T-helper 1 cell (primary cell): ENCODE results near the gene BEX2.
"Not testable (repeated sequence)": the region's sequence is repeated elsewhere in the genome, so short reads cannot be mapped to it uniquely, and the experiment has no call there.

ENCODE experiments used
- DNase-seq, 5 donors: peaks; one replicate each; pipeline ENCODE4 v3.0.0-alpha.2; 2012 to 2020
- total RNA-seq, 4 donors: gene quantifications; one replicate each; lab custom pipeline; 2026; lab: John Stamatoyannopoulos, UW

The BEX2 gene
- total RNA-seq, result 15.3 to 29.6 (median 25.8) reads per million in 4 donors

- DNase-seq, result peak; percentile 70 to 82 (median 77)
Measured at GRCh38 chrX:103310555-103311398, at the start of gene BEX2. BEX2 (minus strand) TSS chrX:103310990; CDS start chrX:103309976, 1,014 bp downstream.

DNA sequence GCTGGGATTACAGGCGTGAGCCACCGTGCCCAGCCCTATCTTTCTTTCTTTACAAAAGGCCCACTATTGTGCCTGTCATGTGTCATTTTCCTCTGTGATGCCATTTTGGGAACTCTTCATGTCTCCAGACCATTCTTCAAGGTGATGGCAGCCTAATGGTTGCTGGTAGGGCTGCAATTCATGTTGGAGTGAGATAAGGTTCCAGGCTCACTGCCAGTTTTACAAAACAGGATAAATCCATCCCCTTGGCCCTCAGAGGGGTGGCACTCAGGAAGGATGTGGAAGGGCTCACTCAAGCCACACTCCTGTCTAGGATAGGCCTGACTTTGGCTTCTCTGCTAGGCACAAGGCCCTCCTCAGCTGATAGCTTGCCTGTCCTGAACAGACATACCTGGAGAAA, 49.3 kb upstream of the BEX2 start:
- DNase-seq, result no peak

- not testable (repeated sequence) for DNase-seq
Measured at GRCh38 chrX:103359605-103360004, 48.8 kb upstream of the BEX2 start.

GRCh38 chrX:103357871-103358270, 47.1 kb upstream of the BEX2 start:
- no peak for DNase-seq

GRCh38 chrX:103356858-103357257, 46.1 kb upstream of the BEX2 start:
- no peak for DNase-seq

DNA sequence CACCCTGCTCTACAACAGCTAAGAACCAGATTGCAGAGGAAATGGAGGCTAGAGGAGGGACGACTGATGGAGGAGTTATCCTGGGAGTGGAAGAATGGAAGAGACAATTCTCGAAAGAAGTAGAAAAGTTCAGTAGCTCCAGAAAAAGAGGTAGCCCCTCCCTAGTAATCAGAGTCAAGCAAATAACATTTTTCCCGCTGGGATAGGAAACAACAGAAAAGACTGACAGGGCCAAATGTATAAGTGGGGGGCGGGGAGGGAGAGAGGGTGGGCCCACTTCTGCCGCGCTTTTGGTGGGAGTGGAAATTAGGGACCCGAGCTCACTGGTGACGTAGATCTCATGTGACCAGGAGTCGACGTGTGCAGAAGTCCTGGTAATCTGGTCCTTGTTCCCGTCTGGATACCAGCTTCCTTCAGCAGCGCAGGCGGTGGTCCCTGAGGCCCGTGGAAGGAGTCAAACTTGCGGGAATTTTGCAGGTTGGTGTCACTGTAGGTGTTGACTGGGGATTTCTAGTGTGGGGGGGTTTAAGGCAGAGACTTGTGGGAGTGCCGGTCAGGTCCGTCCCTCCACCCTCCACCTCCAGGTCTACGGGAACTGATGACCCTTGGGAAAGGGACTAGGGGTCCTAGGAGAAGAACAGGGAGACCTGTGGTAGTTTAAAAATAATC, 45.5 kb upstream of the BEX2 start, which contains the start of gene TCEAL9:
TSS of gene TCEAL9 (plus strand) at position 377 of the 669 bp plus-strand sequence. CDS start 1,179 bp downstream, outside the sequence.
- DNase-seq, result no peak

DNA sequence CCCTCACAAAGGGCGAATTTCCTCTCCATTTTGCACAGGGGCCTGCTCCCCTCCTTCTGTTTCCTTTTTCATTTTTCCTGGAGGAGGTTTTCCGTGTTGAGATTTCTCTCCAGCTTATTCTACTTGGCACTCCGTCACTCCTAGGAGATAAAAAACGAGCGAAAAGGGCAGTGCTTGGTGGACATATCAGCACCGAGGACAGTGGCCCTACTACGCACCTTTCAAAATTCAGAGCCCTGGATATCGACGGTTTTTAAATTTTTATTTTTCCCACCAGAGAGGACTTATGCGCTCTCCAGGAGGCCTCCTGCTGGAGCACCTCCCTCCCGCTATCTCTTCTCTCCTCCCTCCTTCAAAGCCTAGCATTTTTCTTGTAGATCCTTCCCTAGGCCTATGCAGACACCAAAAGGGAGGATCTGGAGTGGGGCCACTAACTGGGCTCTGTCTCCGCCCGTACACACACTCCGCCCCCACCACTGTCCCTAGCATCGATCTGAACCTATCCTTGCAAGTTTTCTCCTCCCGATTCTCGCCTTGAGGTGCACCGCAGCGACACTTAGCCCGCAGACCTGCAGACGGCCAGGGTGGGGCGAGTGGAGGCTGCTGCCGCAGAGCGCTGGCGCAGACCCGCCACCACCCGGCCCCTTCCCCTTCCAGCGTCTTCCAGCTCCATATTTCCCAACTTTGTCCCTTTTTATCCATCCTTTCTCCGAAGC, 37.0 kb upstream of the BEX2 start:
- DNase-seq, result no peak

DNA sequence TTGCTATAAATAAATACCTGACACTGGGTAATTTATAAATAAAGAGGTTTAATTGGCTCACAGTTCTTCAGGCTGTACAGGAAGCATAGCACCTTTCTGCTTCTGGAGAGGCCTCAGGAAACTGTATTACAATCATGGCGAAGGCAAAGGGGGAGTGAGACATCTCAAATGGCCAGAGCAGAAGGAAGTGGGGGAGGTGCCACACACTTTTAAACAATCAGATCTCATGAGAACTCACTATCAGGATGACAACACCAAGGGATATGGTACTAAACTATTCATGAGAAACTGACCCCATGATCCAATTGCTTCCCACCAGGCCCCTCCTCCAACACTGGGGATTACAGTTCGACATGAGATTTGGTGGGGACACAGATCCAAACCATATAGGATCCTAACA, 33.8 kb upstream of the BEX2 start:
- DNase-seq, result no peak

GRCh38 chrX:103343105-103343504, 32.3 kb upstream of the BEX2 start:
- DNase-seq, result peak in 3 of 5 donors; percentile 3 to 27 (median 10)

GRCh38 chrX:103338663-103339062, 27.9 kb upstream of the BEX2 start:
- DNase-seq, result no peak

DNA sequence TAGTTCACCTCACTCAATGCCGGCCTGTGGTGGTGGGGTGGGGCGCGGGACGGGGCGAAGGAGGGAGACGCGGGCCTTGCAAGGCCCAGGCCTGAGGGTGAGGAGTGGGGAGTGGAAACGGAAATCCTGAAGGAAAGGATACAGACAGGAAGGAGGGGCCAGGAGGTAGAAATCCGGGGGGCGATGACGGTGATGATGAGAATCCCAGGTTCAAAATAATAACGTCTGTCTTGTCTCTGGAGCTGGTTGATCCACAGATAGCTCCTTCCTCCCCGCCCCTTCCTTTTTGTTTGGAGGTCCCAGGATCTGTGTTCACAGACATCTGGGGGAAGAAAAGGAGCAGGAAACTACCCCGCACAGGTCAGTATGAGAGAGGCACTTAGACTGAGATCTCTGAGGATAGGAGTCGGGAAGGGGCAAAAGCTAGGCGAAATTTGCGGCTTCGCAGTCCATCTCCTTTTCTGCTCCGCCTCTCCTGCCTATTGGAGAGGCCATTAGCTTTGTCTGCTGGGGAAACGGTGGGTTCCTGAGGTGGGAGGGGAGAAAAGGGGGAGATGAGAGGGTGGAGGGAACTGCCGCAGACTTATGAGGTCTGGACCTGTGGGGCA, 20.0 kb upstream of the BEX2 start:
- no peak for DNase-seq

- no peak for DNase-seq
Measured at GRCh38 chrX:103329991-103330390, 19.2 kb upstream of the BEX2 start, which contains the start of gene TCEAL7. TCEAL7 (plus strand) TSS chrX:103330239; CDS start chrX:103331404, 1,165 bp downstream.

DNA sequence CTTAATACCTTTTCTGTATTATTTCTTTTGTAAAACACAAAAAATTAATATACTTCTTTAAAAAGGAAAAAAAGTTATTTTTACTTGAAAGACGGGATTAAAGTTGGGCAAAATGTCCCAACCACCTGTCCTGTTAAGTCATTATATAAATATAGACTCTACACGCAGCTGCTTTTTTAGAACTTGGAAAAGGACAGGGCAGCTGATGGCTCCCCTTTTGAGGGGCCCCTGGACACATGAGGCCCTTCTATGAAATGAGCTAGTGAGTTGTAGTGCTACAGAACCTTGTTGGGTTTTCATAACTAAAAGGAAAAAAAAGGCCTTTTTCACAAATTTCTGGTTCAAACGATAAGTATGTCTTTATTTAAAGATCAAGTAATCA, 600 bp upstream of the BEX2 start:
- DNase-seq, result no peak

DNA sequence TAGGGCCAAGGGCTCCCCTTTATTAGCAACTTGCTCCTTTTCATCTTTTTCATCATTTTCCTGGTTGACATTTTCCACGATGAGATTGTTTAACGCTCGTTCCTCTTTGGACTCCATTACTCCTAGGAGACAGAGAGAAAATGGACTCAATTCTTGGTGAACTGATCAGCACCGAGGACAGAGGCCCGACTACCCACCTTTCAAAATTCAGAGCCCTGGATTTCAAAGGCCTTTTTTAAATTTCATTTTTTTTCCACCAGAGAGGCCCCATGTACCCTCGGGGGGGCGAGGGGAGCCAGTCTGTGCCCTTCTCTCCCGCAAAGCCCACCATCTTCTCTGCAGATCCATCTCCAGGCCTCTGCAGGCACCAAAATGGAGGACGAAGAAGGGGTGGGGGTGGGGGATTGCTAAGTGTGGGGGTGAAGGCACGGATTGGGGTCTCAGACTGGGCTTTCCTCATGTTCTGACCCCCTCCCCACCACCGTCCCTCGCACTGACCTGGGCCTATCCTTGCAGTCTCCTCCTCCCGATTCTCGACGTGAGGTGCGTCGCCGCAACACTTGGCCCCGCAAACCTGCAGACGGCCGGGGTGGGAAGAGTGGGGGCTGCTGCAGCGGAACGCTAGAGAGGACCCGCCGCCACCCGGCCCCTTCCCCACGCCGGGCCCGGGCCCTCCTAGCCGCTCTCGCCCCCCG, 783 bp downstream of the BEX2 start:
- no peak for DNase-seq

GRCh38 chrX:103305666-103306065, 5.1 kb downstream of the BEX2 start:
- not testable (repeated sequence) for DNase-seq

DNA sequence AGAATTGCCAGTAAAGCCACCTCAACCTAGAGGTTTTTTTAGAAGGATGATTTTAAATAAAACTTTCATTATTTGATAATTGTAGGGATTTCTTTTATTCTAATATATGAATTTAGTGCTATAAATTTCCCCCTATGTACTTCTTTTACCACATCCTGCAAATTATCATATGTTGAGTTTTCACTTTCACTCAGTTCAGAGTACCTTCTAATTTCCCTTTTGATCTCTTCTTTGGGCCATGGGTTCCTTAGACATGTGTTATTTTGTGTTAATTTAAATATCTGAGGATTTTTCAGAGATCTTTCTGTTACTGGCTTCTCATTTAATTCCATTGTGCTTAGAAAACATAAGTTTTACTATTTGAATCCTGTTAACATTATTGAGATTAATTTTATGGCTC, 6.1 kb downstream of the BEX2 start:
- no peak for DNase-seq

GRCh38 chrX:103293118-103293517, 17.7 kb downstream of the BEX2 start:
- no peak for DNase-seq

DNA sequence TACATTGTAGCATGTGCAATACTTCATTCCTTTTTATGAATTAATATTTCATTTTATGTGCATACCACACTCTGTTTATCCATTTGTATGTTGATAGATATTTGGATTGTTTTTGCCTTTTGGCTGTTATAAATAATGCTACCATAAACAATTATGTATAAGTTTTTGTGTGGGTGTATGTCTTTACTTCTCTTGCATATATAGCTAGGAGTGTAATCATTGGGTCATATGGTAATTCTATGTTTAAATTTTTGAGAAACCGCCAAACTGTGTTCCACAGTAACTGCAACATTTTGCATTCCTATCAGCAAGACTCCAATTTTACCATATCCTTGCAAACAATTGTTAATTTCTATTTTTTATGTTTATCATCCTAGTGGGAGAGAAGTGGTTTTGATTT, 31.2 kb downstream of the BEX2 start:
- no peak for DNase-seq

DNA sequence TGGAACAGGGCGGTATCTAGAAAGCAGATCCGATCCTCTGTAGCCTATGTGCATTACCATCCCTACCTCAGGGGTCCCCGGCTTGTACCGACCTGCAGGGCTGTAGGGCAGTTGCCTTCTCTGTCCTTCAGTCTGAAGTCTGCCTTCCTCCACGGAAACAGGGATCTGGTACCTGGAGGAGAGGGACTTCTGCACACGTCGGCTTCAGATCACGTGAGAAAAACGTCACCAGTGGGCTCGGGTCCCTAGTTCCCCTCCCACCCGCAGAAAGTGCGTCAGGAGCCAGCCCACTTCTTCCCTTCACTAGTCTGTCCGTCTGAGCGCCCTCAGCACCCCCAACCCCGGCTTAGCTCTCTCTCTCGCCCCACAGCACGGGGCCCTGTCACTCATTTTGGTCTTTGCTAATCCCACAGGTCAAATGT, 34.2 kb downstream of the BEX2 start, which contains the start of gene TCEAL5:
TSS of gene TCEAL5 (minus strand) at position 170 of the 422 bp plus-strand sequence. CDS start 2,187 bp downstream, outside the sequence.
- DNase-seq, result no peak

DNA sequence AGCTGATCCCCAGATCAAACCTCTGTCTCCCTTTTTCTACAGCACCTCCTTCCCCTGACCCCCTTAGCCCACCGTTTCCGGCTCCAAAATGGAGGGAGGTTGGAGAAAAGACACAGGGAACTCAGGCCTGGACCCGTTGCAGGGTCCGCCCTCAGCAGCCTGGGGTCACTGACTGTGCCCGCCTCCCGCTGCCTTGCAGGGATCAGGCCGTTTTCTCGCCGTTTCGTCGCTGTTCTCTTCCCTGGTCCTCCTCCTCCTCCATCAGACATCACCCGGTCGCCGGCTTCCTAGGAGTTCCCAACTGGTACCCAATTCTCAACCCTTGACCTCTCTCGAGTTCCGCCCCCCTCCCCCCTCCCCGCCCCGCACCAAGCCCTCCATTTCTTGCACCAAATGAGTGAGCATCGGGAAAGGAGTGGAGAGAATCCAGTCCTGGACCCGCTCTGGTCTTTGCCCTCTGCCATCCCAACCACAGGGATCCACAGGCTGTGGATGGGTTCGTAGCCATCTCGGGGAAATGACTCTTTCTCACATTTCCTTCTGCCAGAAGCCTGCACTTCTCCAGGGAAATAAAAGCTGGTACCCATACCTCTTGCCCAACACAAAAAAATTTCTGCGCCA, 34.7 kb downstream of the BEX2 start:
- no peak for DNase-seq

DNA sequence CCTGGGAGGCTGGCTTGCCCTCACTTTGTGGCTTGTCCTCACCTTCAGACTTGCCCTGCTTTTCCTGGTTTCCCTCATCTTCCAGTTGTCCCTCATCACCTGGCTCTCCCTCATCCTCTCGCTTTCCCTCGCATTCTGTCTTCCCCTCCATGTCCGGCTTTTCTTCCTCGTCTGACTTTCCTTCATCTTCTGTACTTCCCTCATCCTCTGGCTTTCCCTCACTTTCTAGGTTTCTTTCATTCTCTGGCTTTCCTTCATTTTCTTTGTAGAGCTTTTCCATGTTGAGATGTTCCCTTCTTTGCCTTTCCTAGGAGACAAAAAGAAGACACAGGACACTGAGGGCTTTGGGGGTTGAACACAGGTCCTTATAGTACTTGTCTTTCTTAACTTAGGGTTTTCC, 36.5 kb downstream of the BEX2 start:
- DNase-seq, result no peak
